WTC11 (cell line): ENCODE results near the gene PRMT5. TPM values are rescaled to one million over a fixed set of nuclear protein-coding genes. Genes with fewer than 3 reads are reported as not detected.
A peak's percentile ranks its signal among the peaks of the same experiment; 100 is the strongest.

ENCODE experiments used
- ATAC-seq: fragments of 200-7000 bp; cut with Tn5 transposase; 2 replicates; pipeline ENCODE4 v1.10.0; 2021; ENCODE audit warnings: mild to moderate bottlenecking, moderate library complexity
- CTCF ChIA-PET: fragments of 300-600 bp; sonication (Branson Sonifier 250); formaldehyde crosslinking; loops from one replicate; lab custom pipeline; 2021; ENCODE audit warnings: antibody characterized with exemption; lab: Charles Lee
- POLR2A ChIA-PET: fragments of 350-600 bp; sonication (Branson Sonifier 250); formaldehyde crosslinking; loops from one replicate; lab custom pipeline; 2021; ENCODE audit warnings: antibody characterized with exemption; lab: Charles Lee
- DNase-seq: peaks from one replicate; pipeline ENCODE4 v3.0.0; 2021; ENCODE audit warnings: low spot score
- H3K27ac Mint-ChIP-seq: 2 replicates; pipeline ENCODE4 v1.8.0; 2021; ENCODE audit warnings: mixed read lengths
- H3K27me3 Mint-ChIP-seq: 2 replicates; pipeline ENCODE4 v1.8.0; 2021; ENCODE audit warnings: low read depth, mild to moderate bottlenecking, moderate library complexity, mixed read lengths
- H3K36me3 Mint-ChIP-seq: 2 replicates; pipeline ENCODE4 v1.8.0; 2021; ENCODE audit warnings: mixed read lengths
- H3K4me1 Mint-ChIP-seq: 2 replicates; pipeline ENCODE4 v1.8.0; 2022; ENCODE audit warnings: mixed read lengths
- H3K4me3 Mint-ChIP-seq: 2 replicates; pipeline ENCODE4 v1.8.0; 2021; ENCODE audit warnings: mild to moderate bottlenecking, moderate library complexity, mixed read lengths
- H3K9me3 Mint-ChIP-seq: 2 replicates; pipeline ENCODE4 v1.8.0; 2021; ENCODE audit warnings: mixed read lengths
- CREM ChIP-seq: sonication (generic); formaldehyde crosslinking; IDR thresholded peaks from 2 replicates; pipeline ENCODE4 v1.8.1; 2022; ENCODE audit warnings: mild to moderate bottlenecking, missing genetic modification reagents, moderate library complexity
- ELF4 ChIP-seq: sonication (generic); formaldehyde crosslinking; IDR thresholded peaks from 2 replicates; pipeline ENCODE4 v1.8.1; 2022; ENCODE audit warnings: low read depth, mild to moderate bottlenecking, moderate library complexity, missing genetic modification reagents
- ETV6 ChIP-seq: sonication (generic); formaldehyde crosslinking; IDR thresholded peaks from 2 replicates; pipeline ENCODE4 v1.8.1; 2022; ENCODE audit warnings: mild to moderate bottlenecking, missing genetic modification reagents
- FOXJ3 ChIP-seq: sonication (generic); formaldehyde crosslinking; IDR thresholded peaks from 2 replicates; pipeline ENCODE4 v1.9.0; 2021; ENCODE audit warnings: missing genetic modification reagents, mild to moderate bottlenecking, borderline replicate concordance
- FOXK1 ChIP-seq: sonication (generic); formaldehyde crosslinking; IDR thresholded peaks from 2 replicates; pipeline ENCODE4 v1.8.0; 2022; ENCODE audit warnings: mild to moderate bottlenecking, moderate library complexity, missing genetic modification reagents
- FOXP1 ChIP-seq: sonication (generic); formaldehyde crosslinking; IDR thresholded peaks from 2 replicates; pipeline ENCODE4 v1.8.0; 2022; ENCODE audit warnings: missing genetic modification reagents, mild to moderate bottlenecking, moderate library complexity, borderline replicate concordance
- GABPB1 ChIP-seq: sonication (generic); formaldehyde crosslinking; IDR thresholded peaks from 2 replicates; pipeline ENCODE4 v1.8.1; 2023; ENCODE audit warnings: mild to moderate bottlenecking, missing genetic modification reagents
- MYBL2 ChIP-seq: sonication (generic); formaldehyde crosslinking; IDR thresholded peaks from 2 replicates; pipeline ENCODE4 v1.8.1; 2023; ENCODE audit warnings: mild to moderate bottlenecking, moderate library complexity, missing genetic modification reagents
- NFYB ChIP-seq: sonication (generic); formaldehyde crosslinking; conservative IDR thresholded peaks from 2 replicates; pipeline ENCODE4 v1.8.0; 2022; ENCODE audit warnings: low read depth, missing genetic modification reagents
- SP1 ChIP-seq: sonication (generic); formaldehyde crosslinking; conservative IDR thresholded peaks from 2 replicates; pipeline ENCODE4 v1.8.1; 2022; ENCODE audit warnings: missing genetic modification reagents
- ZNF317 ChIP-seq: sonication (generic); formaldehyde crosslinking; IDR thresholded peaks from 2 replicates; pipeline ENCODE4 v1.8.1; 2023; ENCODE audit warnings: low read depth, mild to moderate bottlenecking, moderate library complexity, missing genetic modification reagents, borderline replicate concordance
- ZNF423 ChIP-seq: fragments of 250-450 bp; sonication (Bioruptor Pico); IDR thresholded peaks from 2 replicates; pipeline ENCODE4 v2.1.2; 2022; ENCODE audit warnings: mild to moderate bottlenecking, moderate library complexity
- total RNA-seq: library from RNA; stranded (reverse); gene quantifications from 3 replicates; pipeline ENCODE4 v1.2.3, GENCODE V29; 2021
- TF ChIP-seq, protein P1 (sequence below): sonication (generic); formaldehyde crosslinking; IDR thresholded peaks from 2 replicates; pipeline ENCODE4 v1.8.0; 2022; ENCODE audit warnings: mild to moderate bottlenecking, missing genetic modification reagents
- TF ChIP-seq, protein P2 (sequence below): sonication (generic); formaldehyde crosslinking; IDR thresholded peaks from 2 replicates; pipeline ENCODE4 v1.8.1; 2023; ENCODE audit warnings: mild to moderate bottlenecking, moderate library complexity, missing genetic modification reagents
- TF ChIP-seq, protein P3 (sequence below): sonication (generic); formaldehyde crosslinking; IDR thresholded peaks from 2 replicates; pipeline ENCODE4 v1.8.1; 2022; ENCODE audit warnings: mild to moderate bottlenecking, moderate library complexity, missing genetic modification reagents
- TF ChIP-seq, protein P4 (sequence below): fragments of 250-450 bp; sonication (Bioruptor Pico); IDR thresholded peaks from 2 replicates; pipeline ENCODE4 v1.8.0; 2021; ENCODE audit warnings: mild to moderate bottlenecking
- TF ChIP-seq, protein P5 (sequence below): sonication (generic); formaldehyde crosslinking; IDR thresholded peaks from 2 replicates; pipeline ENCODE4 v1.8.0; 2023; ENCODE audit warnings: missing genetic modification reagents, mild to moderate bottlenecking, borderline replicate concordance

Gene PRMT5
- total RNA-seq, 1 experiment from 2014 or later, result 124 TPM

DNA sequence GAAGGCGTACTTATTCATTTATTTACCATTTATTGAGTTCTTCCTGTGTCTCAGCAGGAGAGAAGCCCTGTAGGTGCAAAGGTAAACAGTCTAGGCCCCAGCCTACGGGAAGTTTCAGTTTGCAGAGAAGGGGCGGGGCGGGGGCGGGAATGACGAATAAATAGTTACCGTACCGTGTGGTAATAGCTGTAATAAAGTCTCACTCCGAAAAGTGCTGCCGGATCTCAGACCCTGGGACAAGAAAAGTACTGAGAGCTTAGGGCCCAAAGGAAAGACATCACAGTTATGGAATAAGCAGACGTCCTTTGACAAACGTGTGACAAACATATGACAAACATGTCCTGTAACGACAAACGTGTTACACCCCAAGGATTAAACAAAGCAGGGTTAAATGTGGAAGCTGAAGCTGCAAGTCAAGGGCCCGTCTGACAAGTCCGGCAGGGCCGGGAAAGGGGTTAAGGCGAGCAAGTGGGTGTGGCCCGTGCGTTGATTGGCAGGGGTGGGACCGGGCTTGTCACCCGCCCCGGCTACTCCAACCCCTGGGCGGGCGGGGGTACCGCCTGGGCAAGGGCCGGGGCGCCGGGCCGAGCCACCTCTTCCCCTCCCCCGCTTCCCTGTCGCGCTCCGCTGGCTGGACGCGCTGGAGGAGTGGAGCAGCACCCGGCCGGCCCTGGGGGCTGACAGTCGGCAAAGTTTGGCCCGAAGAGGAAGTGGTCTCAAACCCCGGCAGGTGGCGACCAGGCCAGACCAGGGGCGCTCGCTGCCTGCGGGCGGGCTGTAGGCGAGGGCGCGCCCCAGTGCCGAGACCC, 57.7 kb downstream of the PRMT5 start, which contains the start of gene LRP10:
TSS of gene LRP10 (plus strand) at position 517 of the 809 bp plus-strand sequence. CDS start 564 bp downstream, outside the sequence.
- DNase-seq, result peak; percentile 97
- peaks cover 11% of the 10 kb centered on the region for H3K36me3 Mint-ChIP-seq
- H3K27me3 Mint-ChIP-seq, result no peaks in the 10 kb centered on the region
- ChIA-PET CTCF (interaction anchor here (0.7 to 3.8 kb wide), 28 partner anchors 9 to 301 kb away, joined by 3 to 57 read pairs (median 4); partner anchors contain the start of genes ABHD4, PRMT5, RBM23 and REM2), POLR2A (interaction anchor here (0.7 to 4.1 kb wide), 5 partner anchors 12 to 49 kb away, joined by 3 to 32 read pairs (median 4); partner anchors contain the start of gene REM2)
- ATAC-seq, result peak; percentile 87
- H3K27ac Mint-ChIP-seq, result peak within 1 kb of the TSS; percentile 100
- no peaks in the 10 kb centered on the region for H3K9me3 Mint-ChIP-seq
- peak within 1 kb of the TSS; percentile 83 for H3K4me3 Mint-ChIP-seq
- peaks cover 18% of the 10 kb centered on the region for H3K4me1 Mint-ChIP-seq
- TF ChIP-seq, protein P1, sequence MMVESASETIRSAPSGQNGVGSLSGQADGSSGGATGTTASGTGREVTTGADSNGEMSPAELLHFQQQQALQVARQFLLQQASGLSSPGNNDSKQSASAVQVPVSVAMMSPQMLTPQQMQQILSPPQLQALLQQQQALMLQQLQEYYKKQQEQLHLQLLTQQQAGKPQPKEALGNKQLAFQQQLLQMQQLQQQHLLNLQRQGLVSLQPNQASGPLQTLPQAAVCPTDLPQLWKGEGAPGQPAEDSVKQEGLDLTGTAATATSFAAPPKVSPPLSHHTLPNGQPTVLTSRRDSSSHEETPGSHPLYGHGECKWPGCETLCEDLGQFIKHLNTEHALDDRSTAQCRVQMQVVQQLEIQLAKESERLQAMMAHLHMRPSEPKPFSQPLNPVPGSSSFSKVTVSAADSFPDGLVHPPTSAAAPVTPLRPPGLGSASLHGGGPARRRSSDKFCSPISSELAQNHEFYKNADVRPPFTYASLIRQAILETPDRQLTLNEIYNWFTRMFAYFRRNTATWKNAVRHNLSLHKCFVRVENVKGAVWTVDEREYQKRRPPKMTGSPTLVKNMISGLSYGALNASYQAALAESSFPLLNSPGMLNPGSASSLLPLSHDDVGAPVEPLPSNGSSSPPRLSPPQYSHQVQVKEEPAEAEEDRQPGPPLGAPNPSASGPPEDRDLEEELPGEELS (CRISPR knock-in tag), result peak; percentile 64; the same call in 1 of the 2 replicates
- TF ChIP-seq ELF4 (CRISPR knock-in tag) (0 out of 2 replicates have a peak, but pooled peaks have one; percentile 59), SP1 (CRISPR knock-in tag) (peak; percentile 95), GABPB1 (CRISPR knock-in tag) (peak; percentile 58; the same call in 1 of the 2 replicates), ZNF317 (CRISPR knock-in tag) (0 out of 2 replicates have a peak, but pooled peaks have one; percentile 42), ETV6 (CRISPR knock-in tag) (no peak), FOXJ3 (CRISPR knock-in tag) (no peak), NFYB (CRISPR knock-in tag) (0 out of 2 replicates have a peak, but pooled peaks have one; percentile 17), CREM (0 out of 2 replicates have a peak, but pooled peaks have one; percentile 19), FOXP1 (CRISPR knock-in tag) (0 out of 2 replicates have a peak, but pooled peaks have one; percentile 47), FOXK1 (CRISPR knock-in tag) (peak; percentile 58; the same call in 1 of the 2 replicates)
- TF ChIP-seq, protein P2, sequence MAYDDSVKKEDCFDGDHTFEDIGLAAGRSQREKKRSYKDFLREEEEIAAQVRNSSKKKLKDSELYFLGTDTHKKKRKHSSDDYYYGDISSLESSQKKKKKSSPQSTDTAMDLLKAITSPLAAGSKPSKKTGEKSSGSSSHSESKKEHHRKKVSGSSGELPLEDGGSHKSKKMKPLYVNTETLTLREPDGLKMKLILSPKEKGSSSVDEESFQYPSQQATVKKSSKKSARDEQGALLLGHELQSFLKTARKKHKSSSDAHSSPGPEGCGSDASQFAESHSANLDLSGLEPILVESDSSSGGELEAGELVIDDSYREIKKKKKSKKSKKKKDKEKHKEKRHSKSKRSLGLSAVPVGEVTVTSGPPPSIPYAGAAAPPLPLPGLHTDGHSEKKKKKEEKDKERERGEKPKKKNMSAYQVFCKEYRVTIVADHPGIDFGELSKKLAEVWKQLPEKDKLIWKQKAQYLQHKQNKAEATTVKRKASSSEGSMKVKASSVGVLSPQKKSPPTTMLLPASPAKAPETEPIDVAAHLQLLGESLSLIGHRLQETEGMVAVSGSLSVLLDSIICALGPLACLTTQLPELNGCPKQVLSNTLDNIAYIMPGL, result peak; percentile 63; the same call in 1 of the 2 replicates
- TF ChIP-seq, protein P3, sequence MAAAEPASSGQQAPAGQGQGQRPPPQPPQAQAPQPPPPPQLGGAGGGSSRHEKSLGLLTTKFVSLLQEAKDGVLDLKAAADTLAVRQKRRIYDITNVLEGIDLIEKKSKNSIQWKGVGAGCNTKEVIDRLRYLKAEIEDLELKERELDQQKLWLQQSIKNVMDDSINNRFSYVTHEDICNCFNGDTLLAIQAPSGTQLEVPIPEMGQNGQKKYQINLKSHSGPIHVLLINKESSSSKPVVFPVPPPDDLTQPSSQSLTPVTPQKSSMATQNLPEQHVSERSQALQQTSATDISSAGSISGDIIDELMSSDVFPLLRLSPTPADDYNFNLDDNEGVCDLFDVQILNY (CRISPR knock-in tag), result 0 out of 2 replicates have a peak, but pooled peaks have one; percentile 38
- TF ChIP-seq, protein P4, sequence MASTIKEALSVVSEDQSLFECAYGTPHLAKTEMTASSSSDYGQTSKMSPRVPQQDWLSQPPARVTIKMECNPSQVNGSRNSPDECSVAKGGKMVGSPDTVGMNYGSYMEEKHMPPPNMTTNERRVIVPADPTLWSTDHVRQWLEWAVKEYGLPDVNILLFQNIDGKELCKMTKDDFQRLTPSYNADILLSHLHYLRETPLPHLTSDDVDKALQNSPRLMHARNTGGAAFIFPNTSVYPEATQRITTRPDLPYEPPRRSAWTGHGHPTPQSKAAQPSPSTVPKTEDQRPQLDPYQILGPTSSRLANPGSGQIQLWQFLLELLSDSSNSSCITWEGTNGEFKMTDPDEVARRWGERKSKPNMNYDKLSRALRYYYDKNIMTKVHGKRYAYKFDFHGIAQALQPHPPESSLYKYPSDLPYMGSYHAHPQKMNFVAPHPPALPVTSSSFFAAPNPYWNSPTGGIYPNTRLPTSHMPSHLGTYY (CRISPR knock-in tag), result no peak

DNA sequence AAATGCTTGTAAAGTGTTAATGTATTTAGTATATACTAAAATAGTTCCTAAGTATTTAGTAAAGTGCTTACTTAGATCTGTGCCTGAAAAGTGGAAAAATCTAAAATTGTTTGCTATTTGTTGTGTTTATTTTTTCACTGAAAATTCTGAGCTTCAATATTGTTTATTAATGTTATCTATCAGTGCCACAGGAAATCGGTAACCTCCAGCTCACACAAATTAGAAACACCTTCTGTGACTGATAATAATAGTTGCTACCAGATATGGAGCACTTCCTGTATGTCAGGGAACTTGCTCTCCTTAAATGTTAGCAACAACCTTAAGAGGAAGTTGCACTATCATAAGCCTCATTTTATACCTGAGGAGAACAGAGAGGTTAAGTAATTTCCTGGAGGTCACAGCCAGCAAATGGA, 58.4 kb downstream of the PRMT5 start:
- POLR2A ChIA-PET, result interaction anchor here (0.5 to 4.1 kb wide), 6 partner anchors 10 to 48 kb away, joined by 3 to 32 read pairs (median 4); partner anchors contain the start of gene REM2
- Mint-ChIP-seq H3K9me3 (no peaks in the 10 kb centered on the region), H3K4me1 (peaks cover 18% of the 10 kb centered on the region), H3K4me3 (peak overlapping the region; percentile 83), H3K27ac (peak overlapping the region; percentile 99), H3K36me3 (peaks cover 7% of the 10 kb centered on the region), H3K27me3 (no peaks in the 10 kb centered on the region)
- no peak for ATAC-seq
- TF ChIP-seq MYBL2 (CRISPR knock-in tag) (no peak), CREM (0 out of 2 replicates have a peak, but pooled peaks have one; percentile 7), ZNF423 (CRISPR knock-in tag) (no peak)
- TF ChIP-seq, protein P4 (CRISPR knock-in tag), result no peak
- TF ChIP-seq, protein P5, sequence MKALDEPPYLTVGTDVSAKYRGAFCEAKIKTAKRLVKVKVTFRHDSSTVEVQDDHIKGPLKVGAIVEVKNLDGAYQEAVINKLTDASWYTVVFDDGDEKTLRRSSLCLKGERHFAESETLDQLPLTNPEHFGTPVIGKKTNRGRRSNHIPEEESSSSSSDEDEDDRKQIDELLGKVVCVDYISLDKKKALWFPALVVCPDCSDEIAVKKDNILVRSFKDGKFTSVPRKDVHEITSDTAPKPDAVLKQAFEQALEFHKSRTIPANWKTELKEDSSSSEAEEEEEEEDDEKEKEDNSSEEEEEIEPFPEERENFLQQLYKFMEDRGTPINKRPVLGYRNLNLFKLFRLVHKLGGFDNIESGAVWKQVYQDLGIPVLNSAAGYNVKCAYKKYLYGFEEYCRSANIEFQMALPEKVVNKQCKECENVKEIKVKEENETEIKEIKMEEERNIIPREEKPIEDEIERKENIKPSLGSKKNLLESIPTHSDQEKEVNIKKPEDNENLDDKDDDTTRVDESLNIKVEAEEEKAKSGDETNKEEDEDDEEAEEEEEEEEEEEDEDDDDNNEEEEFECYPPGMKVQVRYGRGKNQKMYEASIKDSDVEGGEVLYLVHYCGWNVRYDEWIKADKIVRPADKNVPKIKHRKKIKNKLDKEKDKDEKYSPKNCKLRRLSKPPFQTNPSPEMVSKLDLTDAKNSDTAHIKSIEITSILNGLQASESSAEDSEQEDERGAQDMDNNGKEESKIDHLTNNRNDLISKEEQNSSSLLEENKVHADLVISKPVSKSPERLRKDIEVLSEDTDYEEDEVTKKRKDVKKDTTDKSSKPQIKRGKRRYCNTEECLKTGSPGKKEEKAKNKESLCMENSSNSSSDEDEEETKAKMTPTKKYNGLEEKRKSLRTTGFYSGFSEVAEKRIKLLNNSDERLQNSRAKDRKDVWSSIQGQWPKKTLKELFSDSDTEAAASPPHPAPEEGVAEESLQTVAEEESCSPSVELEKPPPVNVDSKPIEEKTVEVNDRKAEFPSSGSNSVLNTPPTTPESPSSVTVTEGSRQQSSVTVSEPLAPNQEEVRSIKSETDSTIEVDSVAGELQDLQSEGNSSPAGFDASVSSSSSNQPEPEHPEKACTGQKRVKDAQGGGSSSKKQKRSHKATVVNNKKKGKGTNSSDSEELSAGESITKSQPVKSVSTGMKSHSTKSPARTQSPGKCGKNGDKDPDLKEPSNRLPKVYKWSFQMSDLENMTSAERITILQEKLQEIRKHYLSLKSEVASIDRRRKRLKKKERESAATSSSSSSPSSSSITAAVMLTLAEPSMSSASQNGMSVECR (CRISPR knock-in tag), result no peak
- CTCF ChIA-PET, result interaction anchor here (0.8 to 3.8 kb wide), 19 partner anchors 8 to 300 kb away, joined by 3 to 57 read pairs (median 7); partner anchors contain the start of genes PRMT5 and REM2
- no peak for DNase-seq
